CD4-positive, alpha-beta T cell treated with Interleukin-1 beta for 1 hour (primary cell): ENCODE measurements around the gene KIF16B.

ENCODE experiments used
- DNase-seq, 2 donors: peaks; one replicate each; pipeline ENCODE4 v3.0.0-alpha.2; 2020 to 2022

Gene KIF16B

GRCh38 chr20:16346956-16347355, 226.3 kb downstream of the KIF16B start:
- DNase-seq, result no peak

GRCh38 chr20:16337707-16338106, 235.5 kb downstream of the KIF16B start:
- DNase-seq, result no peak

DNA sequence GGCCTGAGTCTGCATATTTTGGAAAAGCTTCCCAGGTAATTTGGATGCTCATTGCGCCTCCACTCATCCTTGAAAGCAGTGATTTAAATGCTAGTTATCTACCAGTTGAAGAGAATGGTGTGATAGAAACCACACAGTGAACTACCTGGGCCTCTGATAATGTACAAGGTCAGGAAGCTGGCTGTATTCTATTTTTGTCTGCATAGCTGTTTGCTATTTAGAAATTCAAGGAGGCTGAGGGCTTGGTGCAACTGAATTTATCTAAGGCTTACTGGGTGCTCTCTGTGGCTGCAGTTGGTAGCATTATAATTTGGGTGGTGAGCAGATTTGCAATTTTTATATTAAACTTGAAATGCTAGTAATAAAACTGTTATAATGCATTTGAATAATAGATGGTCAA, 245.6 kb downstream of the KIF16B start:
- DNase-seq, result no peak

DNA sequence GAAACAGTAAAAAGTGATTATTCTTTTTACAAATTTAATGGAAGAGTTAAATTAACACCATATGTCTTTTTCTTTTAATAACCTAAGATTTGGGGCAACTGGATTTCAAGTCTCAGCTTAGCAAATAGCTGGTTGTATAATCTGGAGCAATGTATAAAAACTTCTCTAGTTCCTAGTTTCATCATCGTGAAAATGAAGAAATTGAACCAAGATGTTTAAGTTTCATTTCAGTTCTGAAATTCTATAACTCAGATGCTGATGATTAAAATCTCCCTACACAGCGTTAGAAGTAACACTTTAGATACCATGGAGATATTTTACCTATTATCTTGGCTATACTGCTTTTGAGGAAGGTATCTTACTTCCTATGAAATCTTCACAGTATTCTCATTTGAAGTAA, 252.0 kb downstream of the KIF16B start:
- no peak for DNase-seq

DNA sequence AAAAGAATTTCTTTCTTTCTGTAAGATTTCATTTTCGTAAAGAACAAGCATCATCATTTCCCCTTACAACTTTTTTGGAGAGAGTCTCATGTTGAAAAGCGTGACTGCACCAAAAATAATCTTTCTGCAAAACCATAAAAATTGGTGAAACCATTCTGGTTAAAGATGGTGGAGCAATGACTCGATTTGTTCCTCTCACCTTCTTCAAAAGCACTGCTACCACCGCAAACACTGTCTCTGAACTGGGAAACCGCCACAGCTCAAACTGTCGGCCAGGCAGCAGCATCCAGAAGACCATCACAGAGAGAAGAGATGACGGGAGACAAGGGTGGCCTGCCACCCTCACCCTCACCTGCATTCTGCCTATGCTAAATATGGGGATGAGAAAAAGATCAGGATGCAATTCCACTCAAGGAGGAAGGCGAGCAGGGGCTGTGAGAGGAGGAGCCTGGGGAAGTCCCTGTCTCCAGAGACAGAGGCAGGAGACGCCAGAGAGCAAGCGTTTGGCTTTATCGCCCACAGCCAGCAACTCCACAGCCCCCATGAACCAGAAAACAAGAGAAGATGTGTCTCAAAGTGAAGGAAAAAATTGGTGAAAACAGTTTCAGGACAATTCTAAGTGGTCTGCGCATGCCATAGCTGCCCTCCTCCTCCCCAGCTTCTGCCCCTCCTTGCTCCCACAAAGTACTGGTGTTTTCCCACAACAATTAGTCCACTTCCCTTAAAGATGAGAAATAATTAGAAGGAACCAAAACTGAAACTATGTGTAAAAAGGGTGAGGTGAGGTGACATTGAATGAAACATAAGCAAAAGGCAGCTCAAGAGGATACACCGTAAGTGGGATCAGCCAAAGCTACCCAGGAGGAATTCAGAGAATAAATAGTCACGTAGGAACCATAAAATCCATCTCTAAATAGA, 255.5 kb downstream of the KIF16B start:
- no peak for DNase-seq

- DNase-seq, result no peak
Measured at GRCh38 chr20:16316513-16316912, 256.7 kb downstream of the KIF16B start.

DNA sequence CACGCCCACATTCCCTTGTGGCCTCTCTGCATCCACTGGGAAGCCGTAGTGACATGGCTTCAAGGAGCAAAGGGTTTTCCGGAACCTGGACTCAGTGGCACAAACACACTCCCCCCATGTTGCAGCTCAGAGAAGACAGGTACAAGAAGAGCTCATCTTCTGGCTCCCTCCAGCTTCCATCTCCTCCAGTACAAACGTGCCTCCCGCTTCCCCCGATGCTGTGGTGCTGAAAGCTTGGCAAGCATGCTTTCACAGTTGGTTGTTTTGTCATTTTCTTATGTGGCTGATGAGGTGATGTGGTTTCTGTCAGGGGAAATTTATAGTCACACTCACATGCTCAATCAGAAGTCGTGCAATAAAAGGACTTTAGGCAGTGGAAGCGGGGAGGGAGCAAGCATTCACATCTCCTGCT, 258.5 kb downstream of the KIF16B start:
- no peak for DNase-seq

GRCh38 chr20:16314320-16314719, 258.9 kb downstream of the KIF16B start:
- DNase-seq, result no peak

DNA sequence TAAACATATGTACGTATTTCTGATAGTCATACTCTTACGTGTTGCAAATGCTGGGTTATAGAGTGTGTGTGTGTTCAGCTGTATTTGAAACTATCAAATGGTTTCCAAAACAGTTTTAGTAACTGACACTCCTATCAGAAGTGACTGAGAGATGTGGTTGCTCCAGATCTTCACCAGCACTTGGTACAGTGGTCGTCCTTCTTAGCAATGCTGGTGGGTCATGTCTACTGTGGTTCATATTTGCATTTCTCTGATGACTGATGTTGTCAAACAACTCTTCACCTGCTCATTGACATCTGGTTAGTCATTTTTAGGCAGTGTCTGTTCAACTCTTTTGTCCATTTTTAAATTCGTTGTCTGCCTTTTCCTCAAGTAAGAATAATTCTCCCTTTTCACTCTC, 259.3 kb downstream of the KIF16B start:
- DNase-seq, result no peak

GRCh38 chr20:16312998-16313397, 260.2 kb downstream of the KIF16B start:
- no peak for DNase-seq

GRCh38 chr20:16311756-16312155, 261.5 kb downstream of the KIF16B start:
- no peak for DNase-seq

DNA sequence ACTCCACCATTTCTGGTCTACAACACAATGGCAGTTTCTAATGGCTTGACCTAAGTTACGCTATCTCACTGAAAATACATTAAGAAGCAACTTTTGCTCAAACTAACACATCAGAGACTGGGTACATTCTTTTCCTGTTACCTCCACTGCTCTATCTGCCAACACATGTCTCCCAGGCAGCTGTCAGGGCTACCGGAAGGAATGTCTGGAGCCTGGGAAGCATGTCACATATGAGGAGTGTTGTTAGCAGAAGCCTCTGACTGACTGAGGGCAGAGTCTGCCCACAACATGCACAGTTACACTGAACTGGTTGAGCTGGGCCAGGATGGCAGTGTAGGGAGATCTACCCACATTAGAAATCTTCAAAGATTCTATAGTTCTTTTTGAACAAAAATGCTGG, 264.5 kb downstream of the KIF16B start:
- DNase-seq, result no peak

DNA sequence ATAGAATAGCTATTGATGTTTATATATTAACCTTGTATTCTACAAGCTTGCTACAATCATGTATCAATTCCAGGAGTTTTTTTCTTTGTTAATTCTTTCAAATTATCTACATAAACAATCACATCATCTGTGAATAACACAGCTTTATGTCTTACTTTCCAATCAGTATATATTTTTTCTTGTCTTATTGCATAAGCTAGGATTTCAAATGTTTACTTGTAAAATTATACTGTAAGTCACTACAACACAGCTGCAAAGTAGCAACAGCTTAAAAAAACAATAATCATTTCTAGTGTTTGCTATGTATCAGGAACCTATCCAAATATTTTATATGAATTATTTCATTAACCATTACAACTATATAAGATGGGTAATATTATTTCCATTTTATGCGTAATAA, 270.4 kb downstream of the KIF16B start:
- DNase-seq, result no peak

GRCh38 chr20:16301986-16302385, 271.3 kb downstream of the KIF16B start:
- DNase-seq, result no peak

- DNase-seq, result no peak
Measured at GRCh38 chr20:16299897-16300296, 273.4 kb downstream of the KIF16B start.

DNA sequence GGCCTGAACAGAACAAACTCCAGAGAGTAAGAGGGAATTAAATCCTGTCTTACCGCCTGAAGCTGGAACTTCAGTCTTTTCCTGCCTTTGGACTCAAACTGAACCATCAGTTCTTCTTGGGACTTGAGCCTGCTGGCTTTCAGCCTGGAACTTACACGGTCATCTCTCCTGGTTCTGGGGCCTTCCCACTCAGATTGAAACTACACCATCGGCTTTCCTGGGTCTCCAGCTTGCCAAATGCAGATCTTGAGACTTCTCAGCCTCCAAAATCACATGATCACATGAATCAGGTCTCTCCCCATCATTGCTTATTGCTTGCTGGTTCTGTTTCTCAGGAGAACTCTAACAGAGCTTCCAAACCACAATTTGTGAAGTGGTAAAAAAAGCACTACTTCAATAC, 276.3 kb downstream of the KIF16B start:
- DNase-seq, result no peak

DNA sequence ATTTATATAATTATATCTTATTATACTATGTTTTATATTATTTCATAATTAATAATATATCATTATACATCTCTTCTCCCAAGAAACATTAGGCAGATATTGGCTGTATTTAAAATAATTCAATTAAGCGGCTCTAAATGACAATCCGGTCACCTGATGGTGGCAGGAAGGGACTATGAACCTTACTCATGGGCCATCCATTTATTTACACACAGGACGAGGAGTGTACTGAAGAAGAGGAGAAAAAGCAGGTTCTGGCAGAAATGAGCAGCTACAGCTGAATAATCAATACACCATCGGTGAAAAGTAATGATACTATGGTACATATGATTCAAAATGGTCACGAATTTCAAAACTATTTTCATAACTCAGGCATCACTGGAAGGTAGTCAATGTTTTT, 277.7 kb downstream of the KIF16B start:
- DNase-seq, result no peak

DNA sequence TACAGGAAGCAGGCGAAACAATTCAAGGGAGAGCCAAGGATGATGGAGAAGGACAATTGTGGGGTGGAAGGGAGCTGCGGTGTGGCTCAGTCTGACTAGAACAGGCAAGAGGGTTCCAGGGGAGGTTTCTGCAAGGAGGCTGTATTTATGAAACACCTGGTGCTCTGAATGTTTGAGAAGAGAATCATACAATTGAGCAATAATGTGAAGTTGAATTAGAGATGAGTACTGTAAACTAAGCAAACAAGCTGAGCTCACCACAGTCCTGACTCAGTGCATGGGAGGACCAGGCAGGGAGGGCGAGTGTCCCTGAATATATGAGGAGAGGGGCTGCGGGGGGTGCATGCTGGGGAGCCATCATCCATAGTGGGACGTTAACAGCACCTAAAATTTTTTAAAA, 279.7 kb downstream of the KIF16B start:
- no peak for DNase-seq

DNA sequence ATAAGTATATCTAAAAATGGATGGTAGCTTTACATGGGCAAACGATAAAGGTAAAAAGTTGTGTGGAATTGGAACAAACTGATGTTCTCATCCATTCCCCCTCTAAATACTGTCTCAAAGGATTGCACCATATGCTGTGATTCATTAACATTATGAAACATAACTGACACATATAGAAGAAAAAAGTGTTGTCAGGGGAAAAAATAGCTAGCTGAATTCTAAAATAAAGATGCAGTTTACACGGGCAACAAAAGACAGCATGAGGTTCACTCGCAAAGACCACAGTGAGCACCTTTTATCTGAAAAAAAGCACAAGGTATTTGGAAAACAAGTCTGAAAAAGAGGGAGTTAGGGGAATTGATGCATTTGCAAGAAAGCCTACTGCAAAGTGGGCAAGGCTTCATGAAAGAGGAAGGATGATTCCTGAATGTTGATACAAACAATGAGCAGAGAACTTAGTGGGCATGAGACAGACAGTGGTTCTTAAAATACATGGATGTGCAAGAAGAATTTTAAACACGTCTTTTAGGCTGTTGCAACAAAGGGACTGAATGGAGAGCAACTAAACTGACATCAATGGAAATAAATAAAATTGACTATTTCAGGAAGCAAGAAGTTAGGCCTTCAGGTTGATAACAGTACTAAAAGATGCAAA, 280.9 kb downstream of the KIF16B start:
- DNase-seq, result no peak

DNA sequence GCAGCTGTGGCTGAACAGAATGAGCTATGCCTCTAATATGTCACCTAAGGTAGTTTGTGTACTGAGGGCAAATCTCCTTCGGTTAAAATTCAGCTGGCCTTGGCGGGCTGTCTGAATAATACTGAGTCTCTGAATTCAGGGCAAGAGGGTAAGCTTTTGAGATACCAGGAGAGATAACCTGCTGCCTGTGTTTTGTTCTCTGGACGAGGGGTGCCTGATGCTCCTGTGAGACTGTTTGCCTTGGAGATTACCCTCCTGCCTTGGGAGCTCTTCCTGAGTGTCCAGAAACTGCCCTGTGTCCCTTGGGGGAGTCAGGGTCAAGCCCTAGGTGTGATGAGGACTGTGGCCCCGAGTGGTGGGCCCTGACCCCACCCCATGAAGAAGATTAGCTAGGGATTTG, 282.9 kb downstream of the KIF16B start:
- no peak for DNase-seq

GRCh38 chr20:16287776-16288175, 285.5 kb downstream of the KIF16B start:
- DNase-seq, result no peak

DNA sequence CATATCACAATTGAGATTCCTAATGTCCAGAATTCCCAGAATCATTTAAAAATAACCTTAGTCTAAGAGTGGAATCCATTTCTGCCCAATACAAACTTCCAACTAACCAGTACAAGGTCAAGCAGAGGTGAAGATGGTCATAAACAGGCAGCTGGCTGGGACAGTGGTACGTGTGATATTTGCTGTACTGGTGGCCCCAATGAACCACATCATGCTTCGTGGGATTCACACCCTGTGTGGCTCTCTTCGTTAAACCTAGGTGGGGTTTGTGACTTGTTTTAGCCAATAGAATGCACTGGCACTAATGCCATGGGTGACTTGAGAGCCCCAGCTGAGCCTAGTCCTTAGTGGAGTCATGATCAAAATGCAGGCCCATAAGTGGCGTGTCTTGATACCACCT, 286.6 kb downstream of the KIF16B start:
- no peak for DNase-seq

DNA sequence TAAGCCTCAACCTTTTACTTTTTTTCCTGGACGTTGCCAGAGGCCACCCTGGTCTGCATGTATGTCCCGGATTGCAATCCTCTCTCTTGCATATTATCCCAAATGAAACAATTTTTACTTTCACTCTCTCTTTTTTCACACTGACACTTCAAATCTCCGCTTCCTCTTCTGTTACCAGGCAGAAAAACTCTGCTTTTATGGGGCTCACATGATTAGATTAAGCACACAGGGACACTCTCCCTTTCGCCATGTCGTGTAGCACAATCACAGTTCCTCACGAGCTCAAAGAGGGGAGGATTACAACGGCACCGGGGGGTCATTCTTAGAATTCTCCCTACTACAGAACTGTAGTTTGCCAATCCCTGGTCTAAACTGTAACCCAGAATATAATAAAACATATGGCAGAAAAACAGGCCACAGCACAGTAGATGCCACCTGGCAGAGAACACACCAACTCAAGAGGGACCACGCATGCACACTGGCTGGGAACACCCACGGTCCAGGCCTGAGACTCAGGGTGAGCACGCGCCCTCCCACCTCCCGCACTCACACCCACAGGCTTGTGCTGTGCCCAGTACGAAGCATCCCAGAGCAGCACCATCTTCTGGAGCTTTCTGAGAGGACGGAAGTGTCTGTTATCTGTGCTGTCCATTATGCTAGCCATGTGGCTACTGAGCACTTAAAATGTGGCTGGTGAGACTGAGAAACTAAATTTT, 288.7 kb downstream of the KIF16B start:
- no peak for DNase-seq

- no peak for DNase-seq
Measured at GRCh38 chr20:16283978-16284377, 289.3 kb downstream of the KIF16B start.
